Activated CD4-positive, alpha-beta T cell treated with anti-CD3 and anti-CD28 coated beads for 1 hour (primary cell): Measurements from ENCODE around the gene UTP3.
"Not testable (repeated sequence)": the region's sequence is repeated elsewhere in the genome, so short reads cannot be mapped to it uniquely, and the experiment has no call there.

Experiments
- DNase-seq: peaks from one replicate; pipeline ENCODE4 v3.0.0-alpha.2; 2020

The UTP3 gene

GRCh38 chr4:70687821-70688794 is at the start of gene UTP3:
TSS of gene UTP3 (plus strand) at chr4:70688532. CDS start at chr4:70688678, 146 bp downstream.
- DNase-seq, result peak; percentile 86

GRCh38 chr4:70640192-70640591 is 48.1 kb upstream of the UTP3 start:
- DNase-seq, result no peak

- DNase-seq, result not testable (repeated sequence)
Observed at GRCh38 chr4:70650741-70651140, 37.6 kb upstream of the UTP3 start.

- DNase-seq, result no peak
Observed at GRCh38 chr4:70651864-70652506, 36.3 kb upstream of the UTP3 start.

GRCh38 chr4:70654605-70655011 is 33.7 kb upstream of the UTP3 start:
- DNase-seq, result no peak

- no peak for DNase-seq
Observed at GRCh38 chr4:70657326-70657725, 31.0 kb upstream of the UTP3 start.

- DNase-seq, result no peak
Observed at GRCh38 chr4:70658418-70658817, 29.9 kb upstream of the UTP3 start.

GRCh38 chr4:70660106-70660505 is 28.2 kb upstream of the UTP3 start:
- no peak for DNase-seq

- DNase-seq, result not testable (repeated sequence)
Observed at GRCh38 chr4:70661309-70661922, 26.9 kb upstream of the UTP3 start.

GRCh38 chr4:70666369-70666768 is 22.0 kb upstream of the UTP3 start, which contains the start of gene JCHAIN:
TSS of gene JCHAIN (minus strand) at chr4:70666508. CDS start at chr4:70666490, 18 bp downstream.
- DNase-seq, result no peak

- DNase-seq, result no peak
Observed at GRCh38 chr4:70667740-70668535, 20.4 kb upstream of the UTP3 start.

- DNase-seq, result no peak
Observed at GRCh38 chr4:70670332-70671014, 17.9 kb upstream of the UTP3 start.

- no peak for DNase-seq
Observed at GRCh38 chr4:70671091-70671490, 17.2 kb upstream of the UTP3 start.

GRCh38 chr4:70674191-70674590 is 14.1 kb upstream of the UTP3 start:
- DNase-seq, result no peak

- no peak for DNase-seq
Observed at GRCh38 chr4:70674731-70675130, 13.6 kb upstream of the UTP3 start.

- no peak for DNase-seq
Observed at GRCh38 chr4:70676554-70677090, 11.7 kb upstream of the UTP3 start.

- DNase-seq, result no peak
Observed at GRCh38 chr4:70678383-70678999, 9.8 kb upstream of the UTP3 start.

- no peak for DNase-seq
Observed at GRCh38 chr4:70680934-70681333, 7.4 kb upstream of the UTP3 start.

GRCh38 chr4:70681704-70682103 is 6.6 kb upstream of the UTP3 start:
- no peak for DNase-seq

GRCh38 chr4:70682142-70682541 is 6.2 kb upstream of the UTP3 start:
- not testable (repeated sequence) for DNase-seq

GRCh38 chr4:70687392-70687791 is 940 bp upstream of the UTP3 start:
- DNase-seq, result no peak
